ENCODE results near the gene PPP1R3F. TPM values are rescaled to one million over a fixed set of nuclear protein-coding genes. Genes with fewer than 3 reads are reported as not detected.
"Not testable (repeated sequence)": the region's sequence is repeated elsewhere in the genome, so short reads cannot be mapped to it uniquely, and the experiment has no call there.

The PPP1R3F gene
- total RNA-seq, 2 experiments from 2014 or later, result 4.8 to 5.4 TPM

DNA sequence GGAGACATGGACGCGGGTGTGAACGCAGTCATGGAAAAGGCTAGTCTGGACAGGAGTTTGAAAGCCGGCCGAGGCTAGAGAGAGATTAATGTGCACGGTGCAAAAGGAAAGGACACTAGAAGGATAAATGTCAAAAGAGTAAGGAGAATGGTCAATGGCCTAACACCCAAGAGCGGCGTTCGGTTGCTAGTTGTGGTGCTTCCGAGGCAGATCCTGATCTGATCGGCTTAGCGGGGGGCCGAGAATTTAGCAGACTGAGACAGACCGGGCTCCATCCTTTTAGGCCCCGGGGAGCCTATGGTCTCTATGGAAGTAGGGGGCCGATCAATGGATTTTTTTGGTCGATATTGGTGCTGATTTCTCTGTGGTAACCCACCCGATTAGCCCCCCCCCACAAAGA is 40.8 kb downstream of the PPP1R3F start:
- peaks cover 21% of the 10 kb centered on the region for H3K4me1 Mint-ChIP-seq (ENCODE audit: low read depth)
- H3K9me3 Mint-ChIP-seq, result no peaks in the 10 kb centered on the region
- TF ChIP-seq CTCF (IDR thresholded peaks at IDR 0.05), result no peak
- intact Hi-C loops (cut with micrococcal nuclease), result no loop called here
- no peak overlapping the region for H3K4me3 Mint-ChIP-seq
- DNase-seq (no peak), ATAC-seq (no peak)
- H3K27me3 Mint-ChIP-seq, result no peaks in the 10 kb centered on the region
- no peak overlapping the region for H3K27ac Mint-ChIP-seq
- H3K36me3 Mint-ChIP-seq (ENCODE audit: low read depth), result no peaks in the 10 kb centered on the region
- CTCF ChIA-PET, result interaction anchor here (3.1 kb wide), 1 partner anchor 18 kb away, joined by 21 read pairs; no protein-coding TSS in a partner anchor
- POLR2A ChIA-PET, result no interaction called here

DNA sequence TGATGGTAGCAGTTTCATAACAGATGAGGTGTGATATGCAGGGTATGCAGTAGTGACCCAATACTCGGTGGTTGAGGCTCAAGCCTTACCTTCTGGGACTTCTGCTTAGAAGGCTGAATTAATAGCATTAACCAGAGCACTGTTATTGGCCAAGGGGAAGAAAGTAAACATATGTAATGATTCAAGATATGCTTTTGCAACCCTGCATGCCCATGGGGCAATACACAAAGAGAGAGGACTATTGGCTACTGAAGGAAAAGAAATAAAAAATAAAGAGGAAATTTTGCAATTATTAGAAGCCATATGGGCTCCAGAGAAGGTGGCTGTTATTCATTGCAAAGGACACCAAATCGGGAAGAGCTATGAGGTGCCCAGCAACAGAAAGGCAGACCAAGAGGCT is 42.6 kb downstream of the PPP1R3F start:
- Mint-ChIP-seq H3K4me1 (ENCODE audit: low read depth) (peaks cover 21% of the 10 kb centered on the region), H3K27ac (no peak overlapping the region), H3K27me3 (no peaks in the 10 kb centered on the region), H3K4me3 (no peak overlapping the region), H3K36me3 (ENCODE audit: low read depth) (no peaks in the 10 kb centered on the region), H3K9me3 (no peaks in the 10 kb centered on the region)
- TF ChIP-seq CTCF (IDR thresholded peaks at IDR 0.05), result no peak
- intact Hi-C loops (cut with micrococcal nuclease), result no loop called here
- DNase-seq, result no peak
- POLR2A ChIA-PET, result no interaction called here
- CTCF ChIA-PET, result no interaction called here
- ATAC-seq, result no peak

- no peaks in the 10 kb centered on the region for H3K36me3 Mint-ChIP-seq (ENCODE audit: low read depth)
- ChIA-PET POLR2A (no interaction called here), CTCF (no interaction called here)
- ATAC-seq (no peak), DNase-seq (no peak)
- no peaks in the 10 kb centered on the region for H3K9me3 Mint-ChIP-seq
- H3K27ac Mint-ChIP-seq, result no peak overlapping the region
- no peaks in the 10 kb centered on the region for H3K27me3 Mint-ChIP-seq
- intact Hi-C loops (cut with micrococcal nuclease), result no loop called here
- no peak for TF ChIP-seq CTCF (IDR thresholded peaks at IDR 0.05)
- no peak overlapping the region for H3K4me3 Mint-ChIP-seq
- no peaks in the 10 kb centered on the region for H3K4me1 Mint-ChIP-seq (ENCODE audit: low read depth)
Observed at GRCh38 chrX:49316085-49316484, 46.5 kb downstream of the PPP1R3F start.

DNA sequence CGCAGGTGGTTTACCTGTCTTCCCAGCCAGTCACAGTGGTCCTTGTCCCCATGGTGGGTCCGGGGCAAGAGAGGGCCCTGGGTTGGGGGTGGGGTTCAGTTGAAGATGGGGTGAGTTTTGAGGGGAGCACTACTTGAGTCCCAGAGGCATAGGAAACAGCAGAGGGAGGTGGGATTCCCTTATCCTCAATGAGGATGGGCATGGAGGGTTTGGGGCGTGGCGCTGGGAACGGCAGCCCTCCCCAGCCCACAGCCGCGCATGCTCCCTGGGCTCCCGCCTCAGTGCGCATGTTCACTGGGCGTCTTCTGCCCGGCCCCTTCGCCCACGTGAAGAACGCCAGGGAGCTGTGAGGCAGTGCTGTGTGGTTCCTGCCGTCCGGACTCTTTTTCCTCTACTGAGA is 52.1 kb downstream of the PPP1R3F start, which contains the start of gene GAGE12J:
GAGE12J (plus strand) TSS at position 301 of the 400 bp plus-strand sequence. CDS start 1,157 bp downstream, outside the sequence.
- POLR2A ChIA-PET; intact Hi-C loops (cut with micrococcal nuclease); ATAC-seq; H3K27me3 Mint-ChIP-seq; CTCF ChIA-PET; H3K4me3 Mint-ChIP-seq; H3K9me3 Mint-ChIP-seq; H3K4me1 Mint-ChIP-seq (ENCODE audit: low read depth); H3K36me3 Mint-ChIP-seq (ENCODE audit: low read depth); DNase-seq; H3K27ac Mint-ChIP-seq: not testable (repeated sequence)

DNA sequence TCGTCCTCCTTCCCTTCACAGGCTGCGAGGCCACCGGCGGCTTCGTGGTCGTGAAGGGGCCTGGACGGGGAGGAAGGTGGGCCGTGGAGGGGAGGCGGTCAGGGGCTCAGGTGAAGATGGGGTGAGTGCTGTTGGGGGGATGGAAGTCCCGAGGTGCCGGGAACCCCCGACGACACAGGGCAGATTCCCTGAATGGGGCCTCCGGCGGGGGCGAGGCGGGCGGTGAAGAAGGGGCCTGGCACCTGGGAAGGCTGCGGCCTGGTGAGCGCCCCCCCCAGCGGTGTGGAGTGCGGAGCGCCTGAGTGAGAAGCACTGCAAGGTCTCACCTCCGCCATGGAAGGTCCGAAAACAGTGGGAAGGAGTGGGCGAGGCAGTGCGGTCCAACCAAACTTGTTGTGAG is 52.7 kb downstream of the PPP1R3F start:
- DNase-seq; intact Hi-C loops (cut with micrococcal nuclease); H3K4me1 Mint-ChIP-seq (ENCODE audit: low read depth); H3K9me3 Mint-ChIP-seq; CTCF ChIA-PET; H3K36me3 Mint-ChIP-seq (ENCODE audit: low read depth); ATAC-seq; H3K27me3 Mint-ChIP-seq; H3K4me3 Mint-ChIP-seq; POLR2A ChIA-PET; H3K27ac Mint-ChIP-seq: not testable (repeated sequence)

- H3K9me3 Mint-ChIP-seq; H3K27ac Mint-ChIP-seq; intact Hi-C loops (cut with micrococcal nuclease); CTCF ChIA-PET; H3K4me1 Mint-ChIP-seq (ENCODE audit: low read depth); H3K36me3 Mint-ChIP-seq (ENCODE audit: low read depth); POLR2A ChIA-PET; DNase-seq; ATAC-seq; H3K4me3 Mint-ChIP-seq; H3K27me3 Mint-ChIP-seq: not testable (repeated sequence)
Observed at GRCh38 chrX:49323735-49324134, 54.1 kb downstream of the PPP1R3F start.

- H3K9me3 Mint-ChIP-seq; H3K4me3 Mint-ChIP-seq; H3K4me1 Mint-ChIP-seq (ENCODE audit: low read depth); H3K36me3 Mint-ChIP-seq (ENCODE audit: low read depth); CTCF ChIA-PET; H3K27me3 Mint-ChIP-seq; intact Hi-C loops (cut with micrococcal nuclease); DNase-seq; H3K27ac Mint-ChIP-seq; POLR2A ChIA-PET; ATAC-seq: not testable (repeated sequence)
Observed at GRCh38 chrX:49330421-49330820, 60.8 kb downstream of the PPP1R3F start.

DNA sequence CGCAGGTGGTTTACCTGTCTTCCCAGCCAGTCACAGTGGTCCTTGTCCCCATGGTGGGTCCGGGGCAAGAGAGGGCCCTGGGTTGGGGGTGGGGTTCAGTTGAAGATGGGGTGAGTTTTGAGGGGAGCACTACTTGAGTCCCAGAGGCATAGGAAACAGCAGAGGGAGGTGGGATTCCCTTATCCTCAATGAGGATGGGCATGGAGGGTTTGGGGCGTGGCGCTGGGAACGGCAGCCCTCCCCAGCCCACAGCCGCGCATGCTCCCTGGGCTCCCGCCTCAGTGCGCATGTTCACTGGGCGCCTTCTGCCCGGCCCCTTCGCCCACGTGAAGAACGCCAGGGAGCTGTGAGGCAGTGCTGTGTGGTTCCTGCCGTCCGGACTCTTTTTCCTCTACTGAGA is 61.7 kb downstream of the PPP1R3F start, which contains the start of gene GAGE13:
GAGE13 (plus strand) TSS at position 301 of the 400 bp plus-strand sequence. CDS start 1,156 bp downstream, outside the sequence.
- H3K4me3 Mint-ChIP-seq, CTCF ChIA-PET: not testable (repeated sequence)

GRCh38 chrX:49331841-49332240 is 62.2 kb downstream of the PPP1R3F start:
- H3K9me3 Mint-ChIP-seq; H3K27me3 Mint-ChIP-seq; DNase-seq; ATAC-seq; POLR2A ChIA-PET; H3K4me3 Mint-ChIP-seq; H3K36me3 Mint-ChIP-seq (ENCODE audit: low read depth); intact Hi-C loops (cut with micrococcal nuclease); H3K27ac Mint-ChIP-seq; CTCF ChIA-PET; H3K4me1 Mint-ChIP-seq (ENCODE audit: low read depth): not testable (repeated sequence)

More for the DNA sequence above, 61.7 kb downstream of the PPP1R3F start, which contains the start of gene GAGE13:
- intact Hi-C loops (cut with micrococcal nuclease); H3K27ac Mint-ChIP-seq; DNase-seq; ATAC-seq; H3K9me3 Mint-ChIP-seq; H3K4me1 Mint-ChIP-seq (ENCODE audit: low read depth); H3K36me3 Mint-ChIP-seq (ENCODE audit: low read depth); POLR2A ChIA-PET; H3K27me3 Mint-ChIP-seq: not testable (repeated sequence)

Data from activated CD8-positive, alpha-beta T cell treated with anti-CD3 and anti-CD28 coated beads for 36 hours (primary cell).